ENCODE results near the gene PTPN7. TPM values are rescaled to one million over a fixed set of nuclear protein-coding genes. Genes with fewer than 3 reads are reported as not detected.

PTPN7 gene
- total RNA-seq, 1 donor from 2014 or later = 1.2 TPM

GRCh38 chr1:202107321-202107761 is 53.1 kb downstream of the PTPN7 start:
- DNase-seq (ENCODE audit: low spot score) = no peak

DNA sequence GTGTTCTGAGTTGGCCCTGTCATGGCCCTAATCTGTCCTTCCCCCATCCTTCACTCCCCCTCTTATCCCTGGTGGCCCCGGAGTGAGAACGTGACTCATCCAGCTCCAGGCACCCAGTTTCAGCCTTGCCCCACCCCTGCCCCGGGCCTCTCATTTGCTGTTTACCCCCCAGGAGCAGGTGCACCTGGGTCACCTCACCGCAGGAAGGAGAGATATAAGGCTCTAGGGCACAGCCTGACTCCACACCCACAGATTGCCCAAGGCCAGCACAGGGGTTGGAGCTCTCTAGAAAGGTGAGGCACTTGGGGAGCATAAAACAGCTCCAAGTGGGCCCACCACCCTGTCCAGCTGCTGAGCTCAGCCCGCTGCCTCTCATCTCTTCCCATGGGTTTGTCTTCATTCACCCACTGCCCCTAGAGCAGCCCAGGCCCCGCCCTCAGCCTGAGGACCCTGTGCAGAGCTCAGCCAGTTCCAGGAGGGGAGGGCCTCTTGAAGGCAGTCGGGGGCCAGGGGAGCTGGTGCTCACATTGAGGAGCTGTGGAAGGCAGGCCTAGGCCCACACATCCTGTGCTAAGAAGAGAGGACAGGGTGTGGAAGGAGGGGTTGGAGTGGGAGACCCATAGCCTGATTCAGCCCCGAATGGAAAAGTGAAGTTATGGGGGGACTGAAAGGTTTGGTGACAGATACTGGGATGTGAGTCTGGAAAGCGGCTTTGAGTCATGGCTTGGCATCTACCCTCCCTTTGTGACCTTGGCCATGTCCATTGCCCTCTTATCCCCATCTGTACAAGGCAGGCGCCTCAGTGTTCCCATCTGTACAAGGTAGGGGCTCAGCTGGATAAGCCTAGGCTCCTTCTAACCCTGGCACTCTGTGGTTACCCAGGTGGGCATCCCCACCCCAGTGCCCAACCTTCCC is 53.8 kb downstream of the PTPN7 start:
- no peak for DNase-seq (ENCODE audit: low spot score)

DNA sequence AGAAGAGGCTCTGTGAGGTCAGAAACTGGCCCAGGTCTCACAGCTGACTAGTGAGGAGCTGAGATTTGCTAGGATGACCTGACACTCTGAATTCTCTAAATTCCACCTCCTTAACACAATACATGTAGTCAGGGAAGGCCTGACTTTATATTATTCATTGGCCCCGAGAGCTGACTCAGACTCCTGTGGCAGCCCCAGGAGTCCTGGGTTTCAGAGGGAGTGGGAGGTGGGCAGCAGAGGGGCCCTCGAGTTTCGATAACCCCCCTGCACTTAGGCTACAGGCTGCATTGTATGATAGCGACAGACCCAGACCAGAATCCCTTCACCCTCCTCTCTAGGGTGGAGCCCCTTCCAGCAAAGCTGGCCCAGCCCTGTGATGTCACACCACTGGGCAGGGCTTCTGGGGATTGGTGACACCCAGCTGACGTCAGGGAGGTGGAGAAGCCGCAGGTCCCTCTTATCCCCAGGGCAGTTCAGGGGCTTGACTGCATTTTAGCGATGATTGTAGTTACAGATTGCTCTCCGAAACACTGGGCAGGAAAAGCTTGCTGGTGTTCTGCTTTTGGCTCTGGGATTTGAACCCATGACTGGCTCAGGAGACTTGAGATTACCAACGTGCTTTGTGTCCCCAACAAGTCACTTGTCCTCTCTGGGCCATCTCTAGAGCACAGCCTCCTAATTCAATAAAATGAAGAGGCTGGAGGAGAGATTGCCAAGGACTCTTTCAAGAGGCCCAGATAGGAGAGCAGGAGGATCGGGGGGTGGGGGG is 54.6 kb downstream of the PTPN7 start:
- peak; percentile 89 for DNase-seq (ENCODE audit: low spot score)

DNA sequence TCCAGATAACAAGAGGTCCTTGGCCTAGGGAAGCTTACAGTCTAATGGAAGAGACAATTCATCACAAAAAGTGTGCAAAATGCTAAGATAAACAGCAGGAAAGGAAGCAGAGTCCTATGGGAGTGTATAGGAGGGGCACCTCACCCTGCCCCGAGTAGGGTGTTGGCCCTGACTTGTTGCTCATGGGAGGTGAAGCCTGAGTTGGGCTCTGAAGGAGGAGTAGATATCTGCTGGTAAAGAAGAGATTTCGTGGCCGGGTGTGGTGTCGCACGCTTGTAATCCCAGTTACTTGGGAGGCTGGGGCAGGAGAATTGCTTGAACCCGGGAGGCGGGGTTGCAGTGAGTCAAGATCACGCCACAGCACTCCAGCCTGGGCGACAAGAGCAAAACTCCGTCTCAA is 56.3 kb downstream of the PTPN7 start:
- no peak for DNase-seq (ENCODE audit: low spot score)

- no peak for DNase-seq (ENCODE audit: low spot score)
These were observed 59.2 kb downstream of the PTPN7 start for GRCh38 chr1:202101184-202101583.

Other genes starting within 250 kb of the PTPN7 start
- gene LMOD1, start 214.1 kb downstream of the PTPN7 start, total RNA-seq (ENCODE audit: insufficient read depth, low replicate concordance) = 213 TPM
- gene TIMM17A, start 205.1 kb downstream of the PTPN7 start, total RNA-seq (ENCODE audit: insufficient read depth, low replicate concordance) = 21.9 TPM
- gene RNPEP, start 178.0 kb downstream of the PTPN7 start, total RNA-seq (ENCODE audit: insufficient read depth, low replicate concordance) = 37.8 TPM
- 4.3 TPM for gene ELF3, start 150.0 kb downstream of the PTPN7 start, total RNA-seq (ENCODE audit: insufficient read depth, low replicate concordance)
- gene GPR37L1, start 37.7 kb downstream of the PTPN7 start, total RNA-seq (ENCODE audit: insufficient read depth, low replicate concordance) = 0.24 TPM
- 20.2 TPM for gene ARL8A, start 15.9 kb downstream of the PTPN7 start, total RNA-seq (ENCODE audit: insufficient read depth, low replicate concordance)
- 0.24 TPM for gene LGR6, start 33.2 kb upstream of the PTPN7 start, total RNA-seq (ENCODE audit: insufficient read depth, low replicate concordance)
- not detected for gene UBE2T, start 181.3 kb upstream of the PTPN7 start, total RNA-seq (ENCODE audit: insufficient read depth, low replicate concordance)
- 472 TPM for gene PPP1R12B, start 188.1 kb upstream of the PTPN7 start, total RNA-seq (ENCODE audit: insufficient read depth, low replicate concordance)

All from umbilical cord (tissue), 2 donors.